Measurements from ENCODE around the gene KCNQ5.
A peak's percentile ranks its signal among the peaks of the same experiment; 100 is the strongest.

KCNQ5 gene

DNA sequence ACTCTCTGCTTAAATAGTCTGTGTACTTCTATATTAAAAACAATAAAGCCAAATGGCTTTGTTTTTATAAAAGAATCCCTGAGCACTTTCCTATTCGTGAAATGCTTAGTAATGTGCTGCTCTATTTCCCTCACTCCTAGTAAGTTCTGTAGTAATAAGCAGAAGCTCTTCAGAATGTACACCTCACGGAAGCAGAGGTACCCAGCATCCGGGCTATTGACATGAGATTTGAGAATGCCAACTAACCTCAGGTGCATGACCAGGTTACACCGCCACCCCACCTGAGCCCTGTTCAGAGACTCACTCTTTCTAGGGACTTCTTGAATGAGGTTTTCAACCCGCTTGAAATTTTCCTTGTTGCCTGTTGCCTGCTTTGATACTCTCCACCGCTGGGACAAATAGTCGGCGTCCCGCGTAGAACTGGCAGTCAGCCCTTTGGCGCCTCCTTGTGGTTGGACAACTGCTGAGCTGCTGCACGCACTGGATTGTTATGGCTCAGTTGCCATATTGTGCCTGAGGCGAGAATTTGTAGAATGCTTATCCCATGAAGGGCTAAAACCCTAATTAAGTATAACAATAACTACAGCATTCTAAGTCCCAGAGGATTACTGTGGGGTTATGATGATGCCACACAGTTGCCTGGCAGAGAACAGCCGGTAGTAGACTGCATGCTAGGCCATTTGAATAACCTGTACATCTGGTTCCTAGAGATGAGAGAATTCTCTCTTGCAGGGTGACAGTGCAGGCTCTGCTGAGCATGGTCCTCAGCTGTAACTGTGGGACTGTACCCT lies 508.0 kb downstream of the KCNQ5 start:
- Histone ChIP-seq H3K4me1 (ENCODE audit: control insufficient read depth, insufficient read depth, low read length) (no peaks in the 10 kb centered on the region), H3K27ac (ENCODE audit: extremely low read depth, low read depth, low read length) (no peak overlapping the region), H3K9me3 (ENCODE audit: control insufficient read depth, insufficient read depth, low read depth, low read length) (no peaks in the 10 kb centered on the region), H3K4me3 (ENCODE audit: low read depth, low read length) (no peak overlapping the region), H3K36me3 (ENCODE audit: control insufficient read depth in 2 of 2, insufficient read depth in 1 of 2, low read length in 2 of 2) (peaks cover 0 to 4% of the 10 kb centered on the region in 2 experiments; a peak in 1 of 3 replicates)
- CTCF ChIA-PET: interaction anchor here (0.6 to 9.6 kb wide), 60 partner anchors 8 to 1829 kb away, joined by 3 to 160 read pairs (median 4); partner anchors contain the start of gene KCNQ5
- POLR2A ChIA-PET: interaction anchor here (0.5 to 0.9 kb wide), 3 partner anchors 8 to 660 kb away, joined by 3 read pairs; no protein-coding TSS in a partner anchor
- TF ChIP-seq ZFHX2 (tag by site-specific recombination; conservative IDR thresholded peaks at IDR 0.05): no peak
- TF ChIP-seq ZNF221 (tag by site-specific recombination; IDR thresholded peaks at IDR 0.05; ENCODE audit: borderline replicate concordance): no peak
- TF ChIP-seq ZNF561 (tag by site-specific recombination; IDR thresholded peaks at IDR 0.05; ENCODE audit: borderline replicate concordance): peak; percentile 36; the same call in 1 of the 2 replicates
- TF ChIP-seq ZNF660 (tag by site-specific recombination; IDR thresholded peaks at IDR 0.05): peak; percentile 89
- TF ChIP-seq, protein P1, sequence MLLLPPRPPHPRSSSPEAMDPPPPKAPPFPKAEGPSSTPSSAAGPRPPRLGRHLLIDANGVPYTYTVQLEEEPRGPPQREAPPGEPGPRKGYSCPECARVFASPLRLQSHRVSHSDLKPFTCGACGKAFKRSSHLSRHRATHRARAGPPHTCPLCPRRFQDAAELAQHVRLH (tag by site-specific recombination; IDR thresholded peaks at IDR 0.05): peak; percentile 29; the same call in 1 of the 2 replicates
- TF ChIP-seq GLIS1 (tag by site-specific recombination; IDR thresholded peaks at IDR 0.05): no peak
- TF ChIP-seq, protein P2, sequence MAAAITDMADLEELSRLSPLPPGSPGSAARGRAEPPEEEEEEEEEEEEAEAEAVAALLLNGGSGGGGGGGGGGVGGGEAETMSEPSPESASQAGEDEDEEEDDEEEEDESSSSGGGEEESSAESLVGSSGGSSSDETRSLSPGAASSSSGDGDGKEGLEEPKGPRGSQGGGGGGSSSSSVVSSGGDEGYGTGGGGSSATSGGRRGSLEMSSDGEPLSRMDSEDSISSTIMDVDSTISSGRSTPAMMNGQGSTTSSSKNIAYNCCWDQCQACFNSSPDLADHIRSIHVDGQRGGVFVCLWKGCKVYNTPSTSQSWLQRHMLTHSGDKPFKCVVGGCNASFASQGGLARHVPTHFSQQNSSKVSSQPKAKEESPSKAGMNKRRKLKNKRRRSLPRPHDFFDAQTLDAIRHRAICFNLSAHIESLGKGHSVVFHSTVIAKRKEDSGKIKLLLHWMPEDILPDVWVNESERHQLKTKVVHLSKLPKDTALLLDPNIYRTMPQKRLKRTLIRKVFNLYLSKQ (tag by site-specific recombination; IDR thresholded peaks at IDR 0.05; ENCODE audit: borderline replicate concordance): no peak
- no peak for TF ChIP-seq ZNF311 (tag by site-specific recombination; IDR thresholded peaks at IDR 0.05; ENCODE audit: borderline replicate concordance)
- TF ChIP-seq, protein P3, sequence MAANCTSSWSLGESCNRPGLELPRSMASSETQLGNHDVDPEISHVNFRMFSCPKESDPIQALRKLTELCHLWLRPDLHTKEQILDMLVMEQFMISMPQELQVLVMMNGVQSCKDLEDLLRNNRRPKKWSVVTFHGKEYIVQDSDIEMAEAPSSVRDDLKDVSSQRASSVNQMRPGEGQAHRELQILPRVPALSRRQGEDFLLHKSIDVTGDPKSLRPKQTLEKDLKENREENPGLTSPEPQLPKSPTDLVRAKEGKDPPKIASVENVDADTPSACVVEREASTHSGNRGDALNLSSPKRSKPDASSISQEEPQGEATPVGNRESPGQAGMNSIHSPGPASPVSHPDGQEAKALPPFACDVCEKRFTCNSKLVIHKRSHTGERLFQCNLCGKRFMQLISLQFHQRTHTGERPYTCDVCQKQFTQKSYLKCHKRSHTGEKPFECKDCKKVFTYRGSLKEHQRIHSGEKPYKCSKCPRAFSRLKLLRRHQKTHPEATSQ (tag by site-specific recombination; IDR thresholded peaks at IDR 0.05): no peak
- TF ChIP-seq, protein P4, sequence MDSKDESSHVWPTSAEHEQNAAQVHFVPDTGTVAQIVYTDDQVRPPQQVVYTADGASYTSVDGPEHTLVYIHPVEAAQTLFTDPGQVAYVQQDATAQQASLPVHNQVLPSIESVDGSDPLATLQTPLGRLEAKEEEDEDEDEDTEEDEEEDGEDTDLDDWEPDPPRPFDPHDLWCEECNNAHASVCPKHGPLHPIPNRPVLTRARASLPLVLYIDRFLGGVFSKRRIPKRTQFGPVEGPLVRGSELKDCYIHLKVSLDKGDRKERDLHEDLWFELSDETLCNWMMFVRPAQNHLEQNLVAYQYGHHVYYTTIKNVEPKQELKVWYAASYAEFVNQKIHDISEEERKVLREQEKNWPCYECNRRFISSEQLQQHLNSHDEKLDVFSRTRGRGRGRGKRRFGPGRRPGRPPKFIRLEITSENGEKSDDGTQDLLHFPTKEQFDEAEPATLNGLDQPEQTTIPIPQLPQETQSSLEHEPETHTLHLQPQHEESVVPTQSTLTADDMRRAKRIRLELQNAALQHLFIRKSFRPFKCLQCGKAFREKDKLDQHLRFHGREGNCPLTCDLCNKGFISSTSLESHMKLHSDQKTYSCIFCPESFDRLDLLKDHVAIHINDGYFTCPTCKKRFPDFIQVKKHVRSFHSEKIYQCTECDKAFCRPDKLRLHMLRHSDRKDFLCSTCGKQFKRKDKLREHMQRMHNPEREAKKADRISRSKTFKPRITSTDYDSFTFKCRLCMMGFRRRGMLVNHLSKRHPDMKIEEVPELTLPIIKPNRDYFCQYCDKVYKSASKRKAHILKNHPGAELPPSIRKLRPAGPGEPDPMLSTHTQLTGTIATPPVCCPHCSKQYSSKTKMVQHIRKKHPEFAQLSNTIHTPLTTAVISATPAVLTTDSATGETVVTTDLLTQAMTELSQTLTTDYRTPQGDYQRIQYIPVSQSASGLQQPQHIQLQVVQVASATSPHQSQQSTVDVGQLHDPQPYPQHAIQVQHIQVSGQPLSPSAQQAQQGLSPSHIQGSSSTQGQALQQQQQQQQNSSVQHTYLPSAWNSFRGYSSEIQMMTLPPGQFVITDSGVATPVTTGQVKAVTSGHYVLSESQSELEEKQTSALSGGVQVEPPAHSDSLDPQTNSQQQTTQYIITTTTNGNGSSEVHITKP (tag by site-specific recombination; IDR thresholded peaks at IDR 0.05): no peak
- TF ChIP-seq ZNF211 (tag by site-specific recombination; IDR thresholded peaks at IDR 0.05; ENCODE audit: low read depth): no peak
- TF ChIP-seq, protein P5, sequence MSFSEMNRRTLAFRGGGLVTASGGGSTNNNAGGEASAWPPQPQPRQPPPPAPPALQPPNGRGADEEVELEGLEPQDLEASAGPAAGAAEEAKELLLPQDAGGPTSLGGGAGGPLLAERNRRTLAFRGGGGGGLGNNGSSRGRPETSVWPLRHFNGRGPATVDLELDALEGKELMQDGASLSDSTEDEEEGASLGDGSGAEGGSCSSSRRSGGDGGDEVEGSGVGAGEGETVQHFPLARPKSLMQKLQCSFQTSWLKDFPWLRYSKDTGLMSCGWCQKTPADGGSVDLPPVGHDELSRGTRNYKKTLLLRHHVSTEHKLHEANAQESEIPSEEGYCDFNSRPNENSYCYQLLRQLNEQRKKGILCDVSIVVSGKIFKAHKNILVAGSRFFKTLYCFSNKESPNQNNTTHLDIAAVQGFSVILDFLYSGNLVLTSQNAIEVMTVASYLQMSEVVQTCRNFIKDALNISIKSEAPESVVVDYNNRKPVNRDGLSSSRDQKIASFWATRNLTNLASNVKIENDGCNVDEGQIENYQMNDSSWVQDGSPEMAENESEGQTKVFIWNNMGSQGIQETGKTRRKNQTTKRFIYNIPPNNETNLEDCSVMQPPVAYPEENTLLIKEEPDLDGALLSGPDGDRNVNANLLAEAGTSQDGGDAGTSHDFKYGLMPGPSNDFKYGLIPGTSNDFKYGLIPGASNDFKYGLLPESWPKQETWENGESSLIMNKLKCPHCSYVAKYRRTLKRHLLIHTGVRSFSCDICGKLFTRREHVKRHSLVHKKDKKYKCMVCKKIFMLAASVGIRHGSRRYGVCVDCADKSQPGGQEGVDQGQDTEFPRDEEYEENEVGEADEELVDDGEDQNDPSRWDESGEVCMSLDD (tag by site-specific recombination; IDR thresholded peaks at IDR 0.05): no peak
- TF ChIP-seq ZNF2 (tag by site-specific recombination; IDR thresholded peaks at IDR 0.05): peak; percentile 51; the same call in 1 of the 2 replicates
- TF ChIP-seq ZNF843 (tag by site-specific recombination; IDR thresholded peaks at IDR 0.05): peak; percentile 68
- peak; percentile 25; the same call in 1 of the 2 replicates for TF ChIP-seq ZNF366 (tag by site-specific recombination; conservative IDR thresholded peaks at IDR 0.05)
- no peak for TF ChIP-seq YY2 (tag by site-specific recombination; IDR thresholded peaks at IDR 0.05)
- no peak for TF ChIP-seq ZFP41 (tag by site-specific recombination; IDR thresholded peaks at IDR 0.05; ENCODE audit: borderline replicate concordance)
- TF ChIP-seq ZNF501 (tag by site-specific recombination; IDR thresholded peaks at IDR 0.05): peak; percentile 48; the same call in 1 of the 2 replicates
- TF ChIP-seq BCL11B (tag by site-specific recombination; IDR thresholded peaks at IDR 0.05; ENCODE audit: low read depth): no peak
- no peak for TF ChIP-seq KLF10 (tag by site-specific recombination; IDR thresholded peaks at IDR 0.05)
- peak; percentile 43; the same call in 1 of the 2 replicates for TF ChIP-seq ZNF76 (tag by site-specific recombination; IDR thresholded peaks at IDR 0.05; ENCODE audit: borderline replicate concordance, low read depth)
- peak; percentile 93 for TF ChIP-seq SCRT2 (tag by site-specific recombination; IDR thresholded peaks at IDR 0.05)
- no peak for TF ChIP-seq ZFP3 (tag by site-specific recombination; IDR thresholded peaks at IDR 0.05; ENCODE audit: low read depth)
- no peak for TF ChIP-seq KLF7 (tag by site-specific recombination; IDR thresholded peaks at IDR 0.05; ENCODE audit: borderline replicate concordance)
- no peak for TF ChIP-seq GLI4 (tag by site-specific recombination; IDR thresholded peaks at IDR 0.05)
- no peak for TF ChIP-seq ZNF335 (tag by site-specific recombination; conservative IDR thresholded peaks at IDR 0.05)

Measured in HEK293 (cell line).